Neural cell (in vitro differentiated cells): ENCODE measurements around the gene ZNF30. TPM values are rescaled to one million over a fixed set of nuclear protein-coding genes. Genes with fewer than 3 reads are reported as not detected.

Experiments used
- H2AFZ ChIP-seq: fragments of 200-600, 300-800 bp; sonication (generic), shearing (Covaris generic); 2 replicates; pipeline ENCODE4 v1.6.0; 2014; ENCODE audit warnings: low read depth, mild to moderate bottlenecking, antibody characterized with exemption, low read length, moderate library complexity
- H3F3A ChIP-seq: fragments of 200-600 bp; shearing (Covaris generic); 2 replicates; pipeline ENCODE4 v1.6.1; 2016; ENCODE audit warnings: mild to moderate bottlenecking, moderate library complexity, mixed read lengths, antibody characterized with exemption, low read length; ENCODE audit not compliant: insufficient read depth, poor library complexity, severe bottlenecking
- H3K27ac ChIP-seq: fragments of 200-600, 300-800 bp; sonication (generic), shearing (Covaris generic); 2 replicates; pipeline ENCODE4 v1.5.1; 2014; ENCODE audit warnings: mild to moderate bottlenecking, low read length, moderate library complexity
- H3K27me3 ChIP-seq: fragments of 300-800, 200-600 bp; sonication (generic), shearing (Covaris generic); 2 replicates; pipeline ENCODE4 v1.6.0; 2014; ENCODE audit warnings: mild to moderate bottlenecking, low read depth, low read length, moderate library complexity; ENCODE audit not compliant: insufficient read depth
- H3K36me3 ChIP-seq: fragments of 300-800, 200-600 bp; sonication (generic), shearing (Covaris generic); 2 replicates; pipeline ENCODE4 v1.5.1; 2014; ENCODE audit warnings: mild to moderate bottlenecking, antibody characterized with exemption, low read length, moderate library complexity; ENCODE audit not compliant: insufficient read depth
- H3K4me2 ChIP-seq: fragments of 300-800, 200-600 bp; sonication (generic), shearing (Covaris generic); 2 replicates; pipeline ENCODE4 v1.6.0; 2014; ENCODE audit warnings: mild to moderate bottlenecking, low read length
- H3K4me3 ChIP-seq: fragments of 300-800, 200-600 bp; sonication (generic), shearing (Covaris generic); 2 replicates; pipeline ENCODE4 v1.5.1; 2014; ENCODE audit warnings: mild to moderate bottlenecking, low read length, moderate library complexity
- H3K79me2 ChIP-seq: fragments of 200-600 bp; shearing (Covaris generic); replicated peaks from 2 replicates; pipeline ENCODE4 v1.6.0; 2014; ENCODE audit warnings: mild to moderate bottlenecking, low read length, moderate library complexity; ENCODE audit not compliant: insufficient read depth
- H3K9ac ChIP-seq: fragments of 300-800, 200-600 bp; sonication (generic), shearing (Covaris generic); 2 replicates; pipeline ENCODE4 v1.6.1; 2016; ENCODE audit warnings: mild to moderate bottlenecking, low read length, mixed read lengths
- H3K9me2 ChIP-seq: fragments of 200-600 bp; shearing (Covaris generic); 2 replicates; pipeline ENCODE4 v1.6.1; 2016; ENCODE audit warnings: mild to moderate bottlenecking, low read length, mixed read lengths; ENCODE audit not compliant: insufficient read depth
- H3K9me3 ChIP-seq: fragments of 200-600, 300-800 bp; sonication (generic), shearing (Covaris generic); 2 replicates; pipeline ENCODE4 v1.6.1; 2016; ENCODE audit warnings: mild to moderate bottlenecking, mixed run types, low read length, moderate library complexity, mixed read lengths
- H4K20me1 ChIP-seq: fragments of 200-600 bp; shearing (Covaris generic); 2 replicates; pipeline ENCODE4 v1.6.1; 2016; ENCODE audit warnings: mild to moderate bottlenecking, mixed run types; ENCODE audit not compliant: insufficient read depth
- CTCF ChIP-seq: fragments of 450-650 bp; IDR thresholded peaks from 2 replicates; pipeline ENCODE4 v1.5.1; 2014; ENCODE audit warnings: antibody characterized with exemption, mild to moderate bottlenecking, moderate library complexity; ENCODE audit not compliant: poor library complexity, severe bottlenecking
- EZH2 ChIP-seq: fragments of 200-600, 300-800 bp; shearing (Covaris generic), sonication (generic); IDR thresholded peaks from 2 replicates; pipeline ENCODE4 v1.6.1; 2014; ENCODE audit warnings: antibody characterized with exemption, low read length, borderline replicate concordance, mild to moderate bottlenecking; ENCODE audit not compliant: insufficient read depth, poor library complexity, severe bottlenecking
- MXI1 ChIP-seq: fragments of 450-650 bp; conservative IDR thresholded peaks from 2 replicates; pipeline ENCODE4 v1.6.1; 2014; ENCODE audit warnings: antibody characterized with exemption, mild to moderate bottlenecking; ENCODE audit not compliant: poor library complexity, severe bottlenecking
- POLR2AphosphoS5 ChIP-seq: IDR thresholded peaks from 2 replicates; pipeline ENCODE4 v1.6.1; 2012
- RAD21 ChIP-seq: fragments of 450-650 bp; conservative IDR thresholded peaks from 2 replicates; pipeline ENCODE4 v1.6.1; 2014; ENCODE audit warnings: antibody characterized with exemption, mild to moderate bottlenecking, moderate library complexity
- SMC3 ChIP-seq: fragments of 450-650 bp; conservative IDR thresholded peaks from 2 replicates; pipeline ENCODE4 v1.6.1; 2014; ENCODE audit warnings: antibody characterized with exemption, mild to moderate bottlenecking, moderate library complexity; ENCODE audit not compliant: poor library complexity
- polyA plus RNA-seq: library from polyadenylated mRNA; depleted of rRNA; stranded (reverse); fragments of >200 nt; gene quantifications from 2 replicates; pipeline ENCODE4 v1.2.3, GENCODE V29; 2014
- TF ChIP-seq, protein P1 (sequence below): IDR thresholded peaks from 2 replicates; pipeline ENCODE4 v1.6.1; 2012; ENCODE audit warnings: borderline replicate concordance

The ZNF30 gene
- polyA plus RNA-seq, 1 donor from 2014 or later = 17.6 TPM

GRCh38 chr19:34943861-34944573, 17.3 kb downstream of the ZNF30 start:
- no peak overlapping the region for H3K27ac ChIP-seq
- H3K79me2 ChIP-seq = no peaks in the 10 kb centered on the region
- H3K36me3 ChIP-seq = peaks cover 23% of the 10 kb centered on the region
- H3F3A ChIP-seq = no peaks in the 10 kb centered on the region
- no peak overlapping the region for H3K9ac ChIP-seq
- H3K4me2 ChIP-seq = no peak overlapping the region
- H3K27me3 ChIP-seq = no peaks in the 10 kb centered on the region
- no peak for TF ChIP-seq EZH2
- TF ChIP-seq POLR2AphosphoS5 = no peak
- TF ChIP-seq, protein P1, sequence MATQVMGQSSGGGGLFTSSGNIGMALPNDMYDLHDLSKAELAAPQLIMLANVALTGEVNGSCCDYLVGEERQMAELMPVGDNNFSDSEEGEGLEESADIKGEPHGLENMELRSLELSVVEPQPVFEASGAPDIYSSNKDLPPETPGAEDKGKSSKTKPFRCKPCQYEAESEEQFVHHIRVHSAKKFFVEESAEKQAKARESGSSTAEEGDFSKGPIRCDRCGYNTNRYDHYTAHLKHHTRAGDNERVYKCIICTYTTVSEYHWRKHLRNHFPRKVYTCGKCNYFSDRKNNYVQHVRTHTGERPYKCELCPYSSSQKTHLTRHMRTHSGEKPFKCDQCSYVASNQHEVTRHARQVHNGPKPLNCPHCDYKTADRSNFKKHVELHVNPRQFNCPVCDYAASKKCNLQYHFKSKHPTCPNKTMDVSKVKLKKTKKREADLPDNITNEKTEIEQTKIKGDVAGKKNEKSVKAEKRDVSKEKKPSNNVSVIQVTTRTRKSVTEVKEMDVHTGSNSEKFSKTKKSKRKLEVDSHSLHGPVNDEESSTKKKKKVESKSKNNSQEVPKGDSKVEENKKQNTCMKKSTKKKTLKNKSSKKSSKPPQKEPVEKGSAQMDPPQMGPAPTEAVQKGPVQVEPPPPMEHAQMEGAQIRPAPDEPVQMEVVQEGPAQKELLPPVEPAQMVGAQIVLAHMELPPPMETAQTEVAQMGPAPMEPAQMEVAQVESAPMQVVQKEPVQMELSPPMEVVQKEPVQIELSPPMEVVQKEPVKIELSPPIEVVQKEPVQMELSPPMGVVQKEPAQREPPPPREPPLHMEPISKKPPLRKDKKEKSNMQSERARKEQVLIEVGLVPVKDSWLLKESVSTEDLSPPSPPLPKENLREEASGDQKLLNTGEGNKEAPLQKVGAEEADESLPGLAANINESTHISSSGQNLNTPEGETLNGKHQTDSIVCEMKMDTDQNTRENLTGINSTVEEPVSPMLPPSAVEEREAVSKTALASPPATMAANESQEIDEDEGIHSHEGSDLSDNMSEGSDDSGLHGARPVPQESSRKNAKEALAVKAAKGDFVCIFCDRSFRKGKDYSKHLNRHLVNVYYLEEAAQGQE = no peak
- TF ChIP-seq RAD21 = no peak
- TF ChIP-seq MXI1 = no peak
- H4K20me1 ChIP-seq = no peaks in the 10 kb centered on the region
- no peak overlapping the region for H3K4me3 ChIP-seq
- no peaks in the 10 kb centered on the region for H3K9me2 ChIP-seq
- H3K9me3 ChIP-seq = peaks cover 15% of the 10 kb centered on the region
- H2AFZ ChIP-seq = no peak overlapping the region

- Histone ChIP-seq H3K4me2 (no peak overlapping the region), H3K4me3 (no peak overlapping the region), H3K9me3 (peaks cover 25% of the 10 kb centered on the region), H3K36me3 (peaks cover 30% of the 10 kb centered on the region), H4K20me1 (no peaks in the 10 kb centered on the region), H3K79me2 (no peaks in the 10 kb centered on the region), H2AFZ (no peak overlapping the region), H3K9me2 (no peaks in the 10 kb centered on the region), H3F3A (no peaks in the 10 kb centered on the region), H3K27ac (no peak overlapping the region), H3K27me3 (no peaks in the 10 kb centered on the region), H3K9ac (no peak overlapping the region)
- no peak for TF ChIP-seq CTCF
- TF ChIP-seq MXI1 = no peak
- no peak for TF ChIP-seq SMC3
- no peak for TF ChIP-seq RAD21
- TF ChIP-seq EZH2 = no peak
- TF ChIP-seq, protein P1 = no peak
Measured at GRCh38 chr19:34953092-34953491, 26.4 kb downstream of the ZNF30 start.
